ENCODE data around the gene PCDHB7.

DNA sequence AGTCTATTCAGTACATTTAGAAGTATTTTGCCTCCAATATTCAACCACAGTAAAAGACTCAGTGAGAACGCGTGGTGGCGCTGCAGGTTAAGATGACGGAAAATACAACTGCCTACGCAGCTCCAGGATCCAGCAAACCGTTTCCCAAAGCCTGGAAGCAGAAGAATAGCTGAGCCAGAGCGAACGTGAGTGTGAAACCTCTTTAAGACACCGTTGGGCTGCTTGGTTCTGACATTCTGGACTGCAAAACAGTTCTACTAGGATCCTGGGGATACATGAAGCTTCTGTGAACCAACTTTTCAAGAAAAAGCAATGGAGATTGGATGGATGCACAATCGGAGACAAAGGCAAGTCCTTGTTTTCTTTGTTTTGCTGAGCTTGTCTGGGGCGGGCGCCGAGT lies 9.8 kb downstream of the PCDHB7 start, which contains the start of gene PCDHB16:
- no peak for TF ChIP-seq POLR2A (IDR thresholded peaks at IDR 0.05; ENCODE audit: borderline replicate concordance, extremely low read depth, insufficient read depth, insufficient read length)
- TF ChIP-seq CTCF (IDR thresholded peaks at IDR 0.05 in 2 of 3, conservative IDR thresholded peaks at IDR 0.05 in 1 of 3; ENCODE audit: borderline replicate concordance in 1 of 3, insufficient read depth in 1 of 3, low read depth in 2 of 3, low read length in 2 of 3): no peak
